ENCODE results near the gene KCNN1.

KCNN1 gene

GRCh38 chr19:17953316-17953801 lies 13.5 kb upstream of the KCNN1 start:
- no peak for TF ChIP-seq TARDBP (IDR thresholded peaks at IDR 0.05)
- no peak for TF ChIP-seq L3MBTL2 (conservative IDR thresholded peaks at IDR 0.05)
- no peak for DNase-seq (ENCODE audit: extremely low spot score)
- CTCF ChIA-PET, result interaction anchor here (2.3 kb wide), 1 partner anchor 43 kb away, joined by 7 read pairs; no protein-coding TSS in a partner anchor
- POLR2A ChIA-PET, result interaction anchor here (0.9 to 2.0 kb wide), 2 partner anchors 16 to 94 kb away, joined by 3 to 5 read pairs; partner anchors contain the start of gene RPL18A

GRCh38 chr19:17953869-17954268 lies 13.0 kb upstream of the KCNN1 start:
- no peak for TF ChIP-seq SUZ12 (IDR thresholded peaks at IDR 0.05)
- no peak for TF ChIP-seq SP1 (IDR thresholded peaks at IDR 0.05)
- TF ChIP-seq NFRKB (IDR thresholded peaks at IDR 0.05), result no peak
- TF ChIP-seq L3MBTL2 (conservative IDR thresholded peaks at IDR 0.05), result no peak
- TF ChIP-seq FOXA1 (IDR thresholded peaks at IDR 0.05), result no peak
- TF ChIP-seq BHLHE40 (IDR thresholded peaks at IDR 0.05; ENCODE audit: borderline replicate concordance), result no peak
- TF ChIP-seq TARDBP (IDR thresholded peaks at IDR 0.05), result no peak
- TF ChIP-seq LEF1 (IDR thresholded peaks at IDR 0.05; ENCODE audit: borderline replicate concordance), result no peak
- TF ChIP-seq ELF4 (IDR thresholded peaks at IDR 0.05), result no peak
- no peak for TF ChIP-seq ZNF384 (IDR thresholded peaks at IDR 0.05)
- TF ChIP-seq CTBP1 (IDR thresholded peaks at IDR 0.05; ENCODE audit: borderline replicate concordance), result no peak
- TF ChIP-seq FOXK2 (IDR thresholded peaks at IDR 0.05), result no peak
- TF ChIP-seq HDGF (IDR thresholded peaks at IDR 0.05; ENCODE audit: borderline replicate concordance), result no peak
- no peak for TF ChIP-seq FOXM1 (IDR thresholded peaks at IDR 0.05; ENCODE audit: borderline replicate concordance)
- TF ChIP-seq PKNOX1 (IDR thresholded peaks at IDR 0.05), result no peak
- no peak for TF ChIP-seq ARNT (IDR thresholded peaks at IDR 0.05)
- CTCF ChIA-PET, result interaction anchor here (2.3 kb wide), 1 partner anchor 42 kb away, joined by 7 read pairs; no protein-coding TSS in a partner anchor
- DNase-seq (ENCODE audit: extremely low spot score), result no peak
- POLR2A ChIA-PET, result interaction anchor here (0.9 to 2.0 kb wide), 2 partner anchors 15 to 94 kb away, joined by 3 to 5 read pairs; partner anchors contain the start of gene RPL18A

GRCh38 chr19:17954401-17954800 lies 12.5 kb upstream of the KCNN1 start:
- no peak for DNase-seq (ENCODE audit: extremely low spot score)
- ChIA-PET CTCF (no interaction called here), POLR2A (interaction anchor here (2.0 kb wide), 1 partner anchor 95 kb away, joined by 5 read pairs; the partner anchor contains the start of gene RPL18A)
- TF ChIP-seq ELF4 (IDR thresholded peaks at IDR 0.05), result no peak
- TF ChIP-seq CTBP1 (IDR thresholded peaks at IDR 0.05; ENCODE audit: borderline replicate concordance), result no peak
- no peak for TF ChIP-seq NFRKB (IDR thresholded peaks at IDR 0.05)
- TF ChIP-seq PKNOX1 (IDR thresholded peaks at IDR 0.05), result no peak
- no peak for TF ChIP-seq FOXM1 (IDR thresholded peaks at IDR 0.05; ENCODE audit: borderline replicate concordance)
- no peak for TF ChIP-seq ARNT (IDR thresholded peaks at IDR 0.05)
- TF ChIP-seq L3MBTL2 (conservative IDR thresholded peaks at IDR 0.05), result no peak
- no peak for TF ChIP-seq BHLHE40 (IDR thresholded peaks at IDR 0.05; ENCODE audit: borderline replicate concordance)
- TF ChIP-seq FOXK2 (IDR thresholded peaks at IDR 0.05), result no peak
- no peak for TF ChIP-seq HDGF (IDR thresholded peaks at IDR 0.05; ENCODE audit: borderline replicate concordance)
- no peak for TF ChIP-seq LEF1 (IDR thresholded peaks at IDR 0.05; ENCODE audit: borderline replicate concordance)
- TF ChIP-seq TARDBP (IDR thresholded peaks at IDR 0.05), result no peak
- TF ChIP-seq ZNF384 (IDR thresholded peaks at IDR 0.05), result no peak
- no peak for TF ChIP-seq SP1 (IDR thresholded peaks at IDR 0.05)
- no peak for TF ChIP-seq FOXA1 (IDR thresholded peaks at IDR 0.05)
- no peak for TF ChIP-seq SUZ12 (IDR thresholded peaks at IDR 0.05)

GRCh38 chr19:17957149-17957849 lies 9.6 kb upstream of the KCNN1 start:
- CTCF ChIA-PET, result interaction anchor here (0.6 kb wide), 2 partner anchors 19 to 47 kb away, joined by 4 to 11 read pairs; no protein-coding TSS in a partner anchor
- POLR2A ChIA-PET, result interaction anchor here (1.0 kb wide), 1 partner anchor 234 kb away, joined by 3 read pairs; no protein-coding TSS in a partner anchor

GRCh38 chr19:17957885-17958284 lies 9.0 kb upstream of the KCNN1 start:
- ChIA-PET POLR2A (no interaction called here), CTCF (interaction anchor here (0.6 kb wide), 1 partner anchor 47 kb away, joined by 11 read pairs; no protein-coding TSS in a partner anchor)
- TF ChIP-seq ARNT (IDR thresholded peaks at IDR 0.05) (no peak), CTBP1 (IDR thresholded peaks at IDR 0.05; ENCODE audit: borderline replicate concordance) (no peak), BHLHE40 (IDR thresholded peaks at IDR 0.05; ENCODE audit: borderline replicate concordance) (no peak), SUZ12 (IDR thresholded peaks at IDR 0.05) (no peak), FOXM1 (IDR thresholded peaks at IDR 0.05; ENCODE audit: borderline replicate concordance) (no peak), FOXA1 (IDR thresholded peaks at IDR 0.05) (no peak), FOXK2 (IDR thresholded peaks at IDR 0.05) (no peak), NFRKB (IDR thresholded peaks at IDR 0.05) (no peak), TARDBP (IDR thresholded peaks at IDR 0.05) (no peak), SP1 (IDR thresholded peaks at IDR 0.05) (no peak)
- no peak for DNase-seq (ENCODE audit: extremely low spot score)

More at GRCh38 chr19:17957149-17957849, 9.6 kb upstream of the KCNN1 start:
- TF ChIP-seq PKNOX1 (IDR thresholded peaks at IDR 0.05), result no peak
- no peak for TF ChIP-seq FOXA1 (IDR thresholded peaks at IDR 0.05)
- TF ChIP-seq SUZ12 (IDR thresholded peaks at IDR 0.05), result no peak
- TF ChIP-seq ZNF384 (IDR thresholded peaks at IDR 0.05), result no peak
- TF ChIP-seq NFRKB (IDR thresholded peaks at IDR 0.05), result no peak
- no peak for TF ChIP-seq ARNT (IDR thresholded peaks at IDR 0.05)
- TF ChIP-seq L3MBTL2 (conservative IDR thresholded peaks at IDR 0.05), result no peak
- TF ChIP-seq FOXM1 (IDR thresholded peaks at IDR 0.05; ENCODE audit: borderline replicate concordance), result no peak
- TF ChIP-seq LEF1 (IDR thresholded peaks at IDR 0.05; ENCODE audit: borderline replicate concordance), result no peak
- no peak for TF ChIP-seq TARDBP (IDR thresholded peaks at IDR 0.05)
- no peak for TF ChIP-seq SP1 (IDR thresholded peaks at IDR 0.05)
- no peak for TF ChIP-seq CTBP1 (IDR thresholded peaks at IDR 0.05; ENCODE audit: borderline replicate concordance)
- no peak for TF ChIP-seq FOXK2 (IDR thresholded peaks at IDR 0.05)
- TF ChIP-seq ELF4 (IDR thresholded peaks at IDR 0.05), result no peak
- TF ChIP-seq HDGF (IDR thresholded peaks at IDR 0.05; ENCODE audit: borderline replicate concordance), result no peak
- DNase-seq (ENCODE audit: extremely low spot score), result no peak
